ENCODE data around the gene TMEM258.

Gene TMEM258

DNA sequence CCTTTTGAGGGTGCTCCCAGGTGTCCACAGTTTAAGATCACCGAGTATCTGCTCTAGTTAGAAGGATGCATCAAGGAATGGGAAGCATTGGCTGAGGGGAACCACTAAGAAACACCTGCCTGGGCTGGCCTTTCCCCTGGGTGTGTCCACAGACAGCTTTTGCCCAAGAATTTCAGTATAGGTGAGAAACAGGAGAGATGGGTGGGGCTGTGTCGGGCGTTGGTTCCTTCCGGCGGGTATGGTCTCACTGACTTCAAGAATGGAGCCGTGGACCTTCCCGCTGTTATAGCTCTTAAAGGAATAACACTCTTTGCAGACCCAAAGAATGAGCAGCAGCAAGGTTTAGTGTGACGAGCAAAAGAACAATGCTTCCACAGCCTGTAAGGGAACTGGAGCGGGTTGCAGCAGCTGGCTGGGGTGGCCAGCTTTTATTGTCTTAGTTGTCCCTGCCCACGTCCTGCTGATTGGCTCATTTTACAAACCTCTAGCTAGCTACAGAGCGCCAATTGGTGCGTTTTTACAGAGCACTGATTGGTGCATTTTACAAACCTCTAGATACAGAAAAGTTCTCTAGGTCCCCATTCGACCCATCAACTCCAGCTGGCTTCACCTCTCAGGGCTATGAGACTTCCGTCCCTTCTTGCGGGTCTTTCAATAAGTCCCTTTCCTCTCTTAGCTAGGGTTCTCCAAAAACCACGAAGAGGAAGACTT lies 22.0 kb upstream of the TMEM258 start:
- peak; percentile 41 for DNase-seq (ENCODE audit: low read depth)
- no peak overlapping the region for H3K4me3 ChIP-seq (ENCODE audit: low read length)
- TF ChIP-seq, protein P1, sequence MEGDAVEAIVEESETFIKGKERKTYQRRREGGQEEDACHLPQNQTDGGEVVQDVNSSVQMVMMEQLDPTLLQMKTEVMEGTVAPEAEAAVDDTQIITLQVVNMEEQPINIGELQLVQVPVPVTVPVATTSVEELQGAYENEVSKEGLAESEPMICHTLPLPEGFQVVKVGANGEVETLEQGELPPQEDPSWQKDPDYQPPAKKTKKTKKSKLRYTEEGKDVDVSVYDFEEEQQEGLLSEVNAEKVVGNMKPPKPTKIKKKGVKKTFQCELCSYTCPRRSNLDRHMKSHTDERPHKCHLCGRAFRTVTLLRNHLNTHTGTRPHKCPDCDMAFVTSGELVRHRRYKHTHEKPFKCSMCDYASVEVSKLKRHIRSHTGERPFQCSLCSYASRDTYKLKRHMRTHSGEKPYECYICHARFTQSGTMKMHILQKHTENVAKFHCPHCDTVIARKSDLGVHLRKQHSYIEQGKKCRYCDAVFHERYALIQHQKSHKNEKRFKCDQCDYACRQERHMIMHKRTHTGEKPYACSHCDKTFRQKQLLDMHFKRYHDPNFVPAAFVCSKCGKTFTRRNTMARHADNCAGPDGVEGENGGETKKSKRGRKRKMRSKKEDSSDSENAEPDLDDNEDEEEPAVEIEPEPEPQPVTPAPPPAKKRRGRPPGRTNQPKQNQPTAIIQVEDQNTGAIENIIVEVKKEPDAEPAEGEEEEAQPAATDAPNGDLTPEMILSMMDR (IDR thresholded peaks at IDR 0.05; ENCODE audit: insufficient read depth, low read depth, low read length, missing control alignments) = no peak

DNA sequence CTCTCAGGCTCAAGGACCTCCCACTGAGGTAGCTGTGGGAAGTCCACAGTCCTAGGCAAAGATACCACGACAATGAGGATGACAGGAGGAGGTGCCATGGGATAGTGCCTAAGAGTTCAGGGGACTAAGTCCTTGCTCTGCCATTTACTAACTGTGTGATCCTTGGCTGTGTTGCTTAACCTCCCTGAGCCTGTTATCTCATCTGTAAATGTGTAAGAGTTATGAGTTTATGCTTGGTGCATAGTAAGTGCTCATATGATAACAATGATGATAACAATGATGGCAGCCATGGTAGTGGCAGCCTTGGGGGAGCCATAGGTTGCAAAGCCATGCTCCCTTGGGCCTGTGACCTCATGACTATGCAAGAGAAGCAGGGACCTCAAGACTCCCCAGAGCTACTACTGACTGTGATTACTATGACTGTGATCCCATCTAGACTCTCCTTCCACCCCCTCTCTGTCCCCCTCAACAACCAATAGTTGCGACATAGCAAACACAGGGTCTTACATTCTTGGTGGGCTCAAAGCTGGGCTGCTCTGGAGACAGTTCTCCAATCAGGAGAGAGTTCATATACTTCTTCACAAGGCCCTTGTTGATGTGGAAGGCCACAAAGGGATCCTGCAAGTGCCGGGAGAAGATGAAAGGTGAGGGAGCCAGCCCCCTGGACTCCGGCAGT lies 20.5 kb upstream of the TMEM258 start:
- no peak overlapping the region for H3K4me3 ChIP-seq (ENCODE audit: low read length)
- TF ChIP-seq, protein P1 (IDR thresholded peaks at IDR 0.05; ENCODE audit: insufficient read depth, low read depth, low read length, missing control alignments) = no peak
- DNase-seq (ENCODE audit: low read depth) = no peak

DNA sequence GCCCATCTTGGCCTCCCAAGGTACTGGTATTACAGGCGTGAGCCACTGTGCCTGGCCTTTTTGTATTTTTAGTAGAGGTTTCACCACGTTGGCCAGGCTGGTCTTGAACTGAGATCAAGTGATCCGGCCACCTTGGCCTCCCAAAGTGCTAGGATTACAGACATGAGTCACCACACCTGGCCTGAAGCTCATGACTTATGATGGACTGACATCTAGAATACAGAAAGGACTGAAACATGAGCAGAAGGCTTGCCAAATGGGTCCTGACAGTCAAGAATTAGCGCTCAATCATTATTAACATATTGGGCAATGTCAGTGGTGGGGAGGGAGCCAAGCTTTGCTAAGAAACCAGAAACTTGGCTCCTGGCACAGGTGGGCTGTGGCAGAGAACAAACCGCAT lies 19.4 kb upstream of the TMEM258 start:
- no peak overlapping the region for H3K4me3 ChIP-seq (ENCODE audit: low read length)
- no peak for DNase-seq (ENCODE audit: low read depth)
- TF ChIP-seq, protein P1 (IDR thresholded peaks at IDR 0.05; ENCODE audit: insufficient read depth, low read depth, low read length, missing control alignments) = no peak

DNA sequence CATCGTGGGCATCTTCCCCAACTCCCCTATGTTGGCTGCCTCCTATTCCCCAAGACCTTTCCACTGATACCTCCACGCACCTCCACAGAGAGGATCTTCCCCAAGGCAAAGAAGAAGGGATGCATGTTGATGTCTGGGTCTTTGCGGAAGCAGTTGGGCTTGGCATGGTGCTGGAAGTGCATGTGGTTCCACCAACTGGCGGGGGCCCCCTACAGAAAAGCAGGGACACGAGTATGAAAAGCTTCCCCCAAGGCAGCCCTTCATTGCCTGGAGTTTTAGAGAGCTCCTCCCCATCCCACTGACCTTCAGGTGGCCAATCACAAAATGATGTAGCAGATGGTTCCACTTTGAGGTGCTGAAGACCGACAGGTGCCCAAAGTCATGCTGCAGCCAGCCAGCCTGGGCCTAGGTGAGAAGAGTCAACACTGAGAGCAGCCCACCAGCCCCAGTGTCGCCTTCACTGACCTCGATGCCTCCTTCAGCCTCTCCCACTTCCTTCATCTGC lies 18.3 kb upstream of the TMEM258 start:
- TF ChIP-seq, protein P1 (IDR thresholded peaks at IDR 0.05; ENCODE audit: insufficient read depth, low read depth, low read length, missing control alignments) = no peak
- no peak for DNase-seq (ENCODE audit: low read depth)
- H3K4me3 ChIP-seq (ENCODE audit: low read length) = no peak overlapping the region

DNA sequence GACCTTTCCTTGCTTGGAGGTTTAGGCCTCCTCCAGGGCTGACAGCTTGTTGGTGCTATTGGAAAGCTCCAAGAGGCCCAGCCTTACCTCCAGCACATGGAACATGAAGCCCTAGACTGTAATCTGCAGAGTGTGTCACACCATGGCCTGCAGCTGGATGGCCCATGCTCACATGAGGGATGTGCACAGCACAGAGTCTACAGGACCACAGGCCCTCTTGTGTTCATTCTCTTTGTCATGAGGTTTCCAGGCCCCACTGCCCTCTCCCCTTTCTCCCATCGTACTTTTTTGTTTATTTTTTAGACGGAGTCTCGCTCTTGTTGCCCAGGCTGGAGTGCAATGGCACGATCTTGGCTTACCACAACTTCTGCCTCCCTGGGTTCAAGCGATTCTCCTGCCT lies 14.4 kb upstream of the TMEM258 start:
- DNase-seq (ENCODE audit: low read depth) = no peak
- no peak overlapping the region for H3K4me3 ChIP-seq (ENCODE audit: low read length)
- TF ChIP-seq, protein P1 (IDR thresholded peaks at IDR 0.05; ENCODE audit: insufficient read depth, low read depth, low read length, missing control alignments) = no peak

DNA sequence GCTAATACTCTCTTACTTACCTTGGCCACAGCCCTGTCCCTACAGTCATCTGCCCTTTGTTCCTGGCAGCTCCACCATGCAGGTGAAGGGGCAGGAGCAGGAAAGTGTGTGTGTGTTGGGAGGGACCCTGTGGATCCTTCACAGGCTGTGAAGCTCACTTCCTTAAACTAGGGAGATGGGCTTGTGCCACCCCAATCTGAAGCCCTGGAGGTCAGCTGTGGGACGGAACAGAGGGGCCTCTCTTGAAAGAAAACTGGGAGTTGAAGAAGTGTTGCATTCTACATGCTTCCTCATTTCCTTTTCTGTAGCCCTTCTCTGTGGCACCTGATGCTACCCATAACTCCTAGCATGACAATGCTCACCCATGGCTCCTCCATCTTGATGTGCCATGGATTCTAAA lies 12.7 kb upstream of the TMEM258 start:
- TF ChIP-seq, protein P1 (IDR thresholded peaks at IDR 0.05; ENCODE audit: insufficient read depth, low read depth, low read length, missing control alignments) = no peak
- H3K4me3 ChIP-seq (ENCODE audit: low read length) = no peak overlapping the region
- no peak for DNase-seq (ENCODE audit: low read depth)
